MM.1S (cell line): Measurements from ENCODE around the gene FAM240A.

Experiments
- DNase-seq: peaks from one replicate; pipeline ENCODE4 v3.0.0-alpha.2; 2015
- H2AFZ ChIP-seq: fragments of 300-600 bp; sonication (generic); 2 replicates; pipeline ENCODE4 v1.6.0; 2016; ENCODE audit warnings: antibody characterized with exemption, low read length
- H3F3A ChIP-seq: fragments of 300-600 bp; sonication (generic); 2 replicates; pipeline ENCODE4 v1.6.1; 2016; ENCODE audit warnings: mild to moderate bottlenecking, antibody characterized with exemption, low read length, moderate library complexity, mixed read lengths; ENCODE audit not compliant: insufficient read depth
- H3K27ac ChIP-seq: fragments of 300-600 bp; sonication (generic); 2 replicates; pipeline ENCODE4 v1.5.1; 2016; ENCODE audit warnings: mild to moderate bottlenecking, low read length
- H3K27me3 ChIP-seq: fragments of 300-600 bp; sonication (generic); replicated peaks from 2 replicates; pipeline ENCODE4 v1.6.0; 2016; ENCODE audit warnings: low read length; ENCODE audit not compliant: insufficient read depth
- H3K36me3 ChIP-seq: fragments of 300-600 bp; sonication (generic); replicated peaks from 2 replicates; pipeline ENCODE4 v1.6.1; 2016; ENCODE audit warnings: mild to moderate bottlenecking, low read length, mixed read lengths; ENCODE audit not compliant: insufficient read depth
- H3K4me1 ChIP-seq: fragments of 300-600 bp; sonication (generic); 2 replicates; pipeline ENCODE4 v1.6.1; 2016; ENCODE audit warnings: low read length, mixed read lengths
- H3K4me2 ChIP-seq: fragments of 300-600 bp; sonication (generic); 2 replicates; pipeline ENCODE4 v1.6.0; 2016; ENCODE audit warnings: low read depth, low read length
- H3K4me3 ChIP-seq: fragments of 300-600 bp; sonication (generic); 2 replicates; pipeline ENCODE4 v1.5.1; 2016; ENCODE audit warnings: low read length, mixed read lengths
- H3K79me2 ChIP-seq: fragments of 300-600 bp; sonication (generic); 2 replicates; pipeline ENCODE4 v1.6.1; 2016; ENCODE audit warnings: mixed run types, low read length, mixed read lengths
- H3K9ac ChIP-seq: fragments of 300-600 bp; sonication (generic); 2 replicates; pipeline ENCODE4 v1.6.1; 2016; ENCODE audit warnings: low read length, mixed read lengths
- H3K9me2 ChIP-seq: fragments of 300-600 bp; sonication (generic); replicated peaks from 2 replicates; pipeline ENCODE4 v1.6.1; 2016; ENCODE audit warnings: mild to moderate bottlenecking, low read length, mixed read lengths; ENCODE audit not compliant: insufficient read depth
- H3K9me3 ChIP-seq: fragments of 300-600 bp; sonication (generic); replicated peaks from 2 replicates; pipeline ENCODE4 v1.6.1; 2016; ENCODE audit warnings: mild to moderate bottlenecking, low read length, mixed read lengths; ENCODE audit not compliant: insufficient read depth
- H4K20me1 ChIP-seq: fragments of 300-600 bp; sonication (generic); 2 replicates; pipeline ENCODE4 v1.6.1; 2016; ENCODE audit warnings: mild to moderate bottlenecking, low read length, moderate library complexity, mixed read lengths; ENCODE audit not compliant: insufficient read depth
- CTCF ChIP-seq: fragments of 300-600 bp; sonication (generic); IDR thresholded peaks from 2 replicates; pipeline ENCODE4 v1.5.1; 2016; ENCODE audit warnings: antibody characterized with exemption, low read length, mixed read lengths
- EZH2 ChIP-seq: fragments of 300-600 bp; sonication (generic); optimal IDR thresholded peaks from 2 replicates; pipeline ENCODE3; 2017; ENCODE audit warnings: low read depth, mild to moderate bottlenecking, antibody characterized with exemption, low read length, mixed read lengths
- EZH2phosphoT487 ChIP-seq: fragments of 300-600 bp; sonication (generic); IDR thresholded peaks from 2 replicates; pipeline ENCODE4 v1.6.1; 2018; ENCODE audit warnings: antibody characterized with exemption, low read length

FAM240A gene

GRCh38 chr3:46614431-46614830 is 2.1 kb downstream of the FAM240A start:
- H2AFZ ChIP-seq = no peak overlapping the region
- H3K4me2 ChIP-seq = no peak overlapping the region
- no peaks in the 10 kb centered on the region for H3K36me3 ChIP-seq
- no peak overlapping the region for H3K4me3 ChIP-seq
- H3K9ac ChIP-seq = no peak overlapping the region
- H3K79me2 ChIP-seq = no peaks in the 10 kb centered on the region
- H3K9me3 ChIP-seq = no peaks in the 10 kb centered on the region
- DNase-seq = no peak
- H4K20me1 ChIP-seq = no peaks in the 10 kb centered on the region
- H3F3A ChIP-seq = no peaks in the 10 kb centered on the region
- H3K27ac ChIP-seq = no peak overlapping the region
- H3K4me1 ChIP-seq = no peaks in the 10 kb centered on the region
- no peaks in the 10 kb centered on the region for H3K27me3 ChIP-seq
- no peak for TF ChIP-seq EZH2phosphoT487
- TF ChIP-seq EZH2 = no peak
- TF ChIP-seq CTCF = no peak
- H3K9me2 ChIP-seq = no peaks in the 10 kb centered on the region

DNA sequence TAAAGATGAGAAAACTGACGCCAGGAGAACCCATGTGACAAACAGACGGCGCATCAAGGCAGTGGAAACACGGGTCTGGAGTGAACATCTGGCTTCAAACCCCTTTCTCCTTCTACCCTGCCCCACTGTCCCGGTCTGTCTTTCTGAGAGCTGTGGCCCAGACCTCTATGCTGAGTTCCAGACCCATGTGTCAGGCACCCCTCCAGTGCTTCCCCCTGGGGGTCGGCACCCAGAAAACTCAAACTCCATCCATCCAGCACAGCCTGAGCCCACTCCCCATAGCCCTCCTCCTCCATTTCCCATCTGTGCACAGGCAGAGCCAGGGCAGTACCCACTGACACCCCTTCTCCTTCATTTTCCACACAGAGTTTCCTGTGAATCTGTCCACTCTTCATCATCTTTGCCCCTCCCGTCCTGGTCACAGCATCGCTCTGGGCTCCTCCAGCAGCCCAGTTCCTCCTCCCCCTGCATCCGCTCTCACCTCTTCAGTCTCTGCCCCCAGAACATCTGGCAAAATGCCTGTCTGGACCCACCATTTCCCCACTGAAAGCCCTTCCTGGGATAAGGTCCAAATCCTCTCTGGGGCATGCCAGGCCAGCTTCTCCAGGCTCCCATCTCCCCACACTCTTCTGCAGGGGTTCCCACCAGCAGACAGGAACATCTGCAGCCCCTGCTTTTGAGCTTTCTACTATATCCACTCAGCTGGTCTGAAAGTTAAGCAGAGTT is 2.9 kb downstream of the FAM240A start:
- Histone ChIP-seq H3K4me2 (no peak overlapping the region), H3K9ac (no peak overlapping the region), H2AFZ (no peak overlapping the region), H3K4me3 (no peak overlapping the region), H4K20me1 (no peaks in the 10 kb centered on the region), H3F3A (no peaks in the 10 kb centered on the region), H3K4me1 (no peaks in the 10 kb centered on the region), H3K9me2 (no peaks in the 10 kb centered on the region), H3K36me3 (no peaks in the 10 kb centered on the region), H3K79me2 (no peaks in the 10 kb centered on the region), H3K9me3 (no peaks in the 10 kb centered on the region), H3K27me3 (no peaks in the 10 kb centered on the region), H3K27ac (no peak overlapping the region)
- no peak for TF ChIP-seq CTCF
- TF ChIP-seq EZH2phosphoT487 = no peak
- no peak for TF ChIP-seq EZH2
- DNase-seq = no peak

- H3K27me3 ChIP-seq = no peaks in the 10 kb centered on the region
- H3K4me1 ChIP-seq = no peaks in the 10 kb centered on the region
- no peaks in the 10 kb centered on the region for H3K79me2 ChIP-seq
- DNase-seq = no peak
- no peak overlapping the region for H2AFZ ChIP-seq
- H3K36me3 ChIP-seq = no peaks in the 10 kb centered on the region
- H4K20me1 ChIP-seq = no peaks in the 10 kb centered on the region
- TF ChIP-seq EZH2 (no peak), CTCF (no peak), EZH2phosphoT487 (no peak)
- no peaks in the 10 kb centered on the region for H3F3A ChIP-seq
- no peaks in the 10 kb centered on the region for H3K9me3 ChIP-seq
- H3K9ac ChIP-seq = no peak overlapping the region
- H3K4me3 ChIP-seq = no peak overlapping the region
- H3K27ac ChIP-seq = no peak overlapping the region
- no peak overlapping the region for H3K4me2 ChIP-seq
- no peaks in the 10 kb centered on the region for H3K9me2 ChIP-seq
These were observed 3.7 kb downstream of the FAM240A start for GRCh38 chr3:46615976-46616375.
